ACHN (cell line): ENCODE data around the gene CARD14.

Source experiments
- DNase-seq: peaks from one replicate; pipeline ENCODE4 v3.0.0-alpha.2; 2015
- in situ Hi-C: cut with HindIII; loops from 2 replicates; pipeline ENCODE4 v1.10.0; 2017; ENCODE audit warnings: low sequenced_read_pairs, low pct_ligation_motif_present, low pct_unique_long_range_greater_than_20kb

The CARD14 gene

GRCh38 chr17:80169784-80170500 is at the start of gene CARD14:
TSS of gene CARD14 (plus strand) at chr17:80170030. CDS start at chr17:80181439, 11,409 bp downstream.
- in situ Hi-C loops, result no loop called here

GRCh38 chr17:80122026-80122575 is 47.7 kb upstream of the CARD14 start:
- in situ Hi-C loops, result no loop called here
- no peak for DNase-seq

More at GRCh38 chr17:80169784-80170500, at the start of gene CARD14:
- no peak for DNase-seq

GRCh38 chr17:80122926-80123505 is 46.8 kb upstream of the CARD14 start:
- in situ Hi-C loops, result no loop called here
- DNase-seq, result no peak

GRCh38 chr17:80123791-80124190 is 46.0 kb upstream of the CARD14 start:
- in situ Hi-C loops, result no loop called here
- DNase-seq, result no peak

DNA sequence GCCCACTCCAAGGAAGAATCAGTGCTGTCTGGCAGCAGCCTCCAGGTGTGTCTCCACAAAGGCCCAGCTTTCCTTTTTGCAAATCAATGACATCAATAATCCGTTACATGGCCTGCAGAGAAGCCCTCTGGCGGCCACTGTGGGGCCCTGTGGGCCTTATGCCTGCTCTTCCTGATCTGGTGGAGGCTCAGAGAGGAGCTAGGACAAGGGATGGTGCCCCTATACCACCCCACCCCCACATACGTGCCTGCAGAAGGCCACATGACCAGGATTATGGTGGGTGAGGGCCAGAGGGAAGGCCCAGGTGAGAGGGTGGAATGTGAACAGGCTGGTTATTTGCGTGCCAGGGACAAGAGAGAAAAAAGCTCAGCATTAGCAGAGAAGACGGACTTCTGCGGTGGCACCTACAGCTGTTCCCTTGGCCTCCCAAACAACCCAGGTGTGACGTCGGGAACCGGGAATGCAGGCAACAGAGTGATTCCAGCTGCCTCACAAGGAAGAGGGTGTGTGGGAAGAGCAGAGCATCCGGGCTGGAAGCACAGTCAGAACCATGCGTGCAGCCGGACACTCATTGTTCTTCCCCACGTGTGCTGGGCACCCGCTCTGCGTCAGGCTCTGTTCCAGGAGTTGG is 45.4 kb upstream of the CARD14 start:
- in situ Hi-C loops, result no loop called here

DNA sequence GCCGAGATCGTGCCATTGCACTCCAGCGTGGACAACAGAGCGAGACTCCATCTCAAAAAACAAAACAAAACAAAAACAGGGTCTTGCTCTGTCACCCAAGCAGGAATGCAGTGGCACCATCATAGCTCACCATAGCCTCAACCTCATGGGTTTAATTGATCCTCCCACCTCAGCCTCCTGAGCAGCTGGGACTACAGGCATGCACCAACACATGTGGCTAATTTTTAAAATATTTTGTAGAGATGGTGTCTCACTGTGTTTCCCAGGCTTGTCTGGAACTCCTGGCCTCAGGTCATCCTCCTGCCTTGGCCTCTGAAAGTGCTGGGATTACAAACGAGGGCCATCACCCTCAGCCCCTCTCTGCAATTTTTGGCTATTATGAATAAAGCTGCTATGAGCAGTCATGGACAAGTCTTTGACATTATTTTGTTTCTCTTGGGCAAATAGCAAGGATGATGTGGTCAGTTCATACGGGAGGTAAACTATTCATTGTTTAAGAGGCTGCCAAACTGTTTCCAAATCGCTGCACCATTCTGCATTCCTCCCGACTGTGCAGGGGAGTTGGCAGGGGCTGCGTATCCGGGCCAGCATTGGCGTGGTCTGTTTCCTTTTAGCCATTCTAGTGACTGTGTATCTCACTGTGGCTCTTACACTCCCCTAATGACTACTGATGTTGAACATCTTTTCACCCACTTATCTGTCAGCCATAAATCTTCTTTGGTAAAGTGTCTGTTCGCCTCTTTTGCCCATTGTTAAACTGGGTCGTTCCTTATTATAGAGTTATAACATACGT is 44.0 kb upstream of the CARD14 start:
- DNase-seq, result no peak
- in situ Hi-C loops, result no loop called here

More for the DNA sequence above, 45.4 kb upstream of the CARD14 start:
- DNase-seq, result no peak

DNA sequence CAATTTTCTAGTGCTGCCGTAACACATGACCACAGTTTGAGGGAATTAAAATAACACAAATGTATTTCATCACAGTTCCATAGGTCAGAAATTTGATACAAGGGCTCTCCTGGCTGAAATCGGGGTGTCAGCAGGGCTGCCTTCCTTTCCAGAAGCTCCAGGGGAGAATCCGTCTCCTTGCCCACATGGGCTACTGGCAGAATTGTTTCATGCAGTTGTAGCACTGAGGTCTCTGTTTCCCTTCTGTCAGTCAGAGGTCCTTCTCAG is 43.4 kb upstream of the CARD14 start:
- no peak for DNase-seq
- in situ Hi-C loops, result no loop called here

DNA sequence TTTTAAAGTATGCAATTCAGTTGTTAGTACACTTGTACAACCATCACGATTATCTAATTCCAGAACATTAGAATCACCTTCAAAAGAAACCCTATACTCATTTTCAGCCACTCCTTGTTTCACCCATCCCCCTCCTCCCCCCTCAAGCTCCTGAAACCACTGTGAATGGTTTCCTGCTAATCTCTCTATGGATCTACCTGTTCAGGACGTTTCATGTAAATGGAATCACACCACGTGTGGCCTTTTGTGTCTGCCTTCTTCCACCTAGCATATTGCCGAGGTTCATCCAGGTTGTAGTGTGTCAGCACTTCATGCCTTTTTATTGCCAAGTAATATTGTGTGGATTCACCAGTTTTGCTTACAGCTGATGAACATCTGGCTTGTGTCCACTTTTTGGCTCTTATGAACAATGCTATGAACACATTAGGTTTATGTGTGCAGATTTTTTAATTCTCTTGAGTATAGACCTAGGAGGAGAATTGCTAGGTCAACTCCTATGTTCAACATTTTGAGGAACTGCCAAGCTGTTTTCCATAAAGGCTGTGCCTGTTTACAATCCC is 40.7 kb upstream of the CARD14 start:
- in situ Hi-C loops, result no loop called here
- DNase-seq, result no peak

- in situ Hi-C loops, result no loop called here
- DNase-seq, result no peak
These were observed 38.8 kb upstream of the CARD14 start for GRCh38 chr17:80130992-80131391.

GRCh38 chr17:80132906-80133625 is 36.8 kb upstream of the CARD14 start:
- no peak for DNase-seq
- in situ Hi-C loops, result no loop called here

DNA sequence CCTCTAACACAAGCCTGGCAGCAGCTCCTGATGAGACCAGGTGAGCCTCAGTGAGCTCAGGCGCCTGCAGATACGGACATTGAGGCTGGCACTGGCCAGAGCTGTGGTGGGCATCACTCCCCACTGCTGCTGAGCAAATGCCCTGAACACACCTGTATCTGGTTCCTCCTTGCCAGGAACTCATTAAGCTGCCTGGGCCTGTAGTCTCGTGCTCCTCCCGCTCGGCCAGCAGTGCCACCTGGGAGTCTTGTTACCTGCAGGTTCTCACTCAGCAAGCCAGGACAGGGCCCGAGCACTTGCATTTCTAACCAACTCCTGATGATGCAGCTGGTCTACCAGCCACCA is 36.2 kb upstream of the CARD14 start:
- in situ Hi-C loops, result no loop called here
- DNase-seq, result no peak

GRCh38 chr17:80137131-80137530 is 32.7 kb upstream of the CARD14 start:
- in situ Hi-C loops, result no loop called here

GRCh38 chr17:80138856-80139426 is 30.9 kb upstream of the CARD14 start:
- no peak for DNase-seq

More at GRCh38 chr17:80137131-80137530, 32.7 kb upstream of the CARD14 start:
- DNase-seq, result no peak

GRCh38 chr17:80141463-80142165 is 28.2 kb upstream of the CARD14 start:
- no peak for DNase-seq
- in situ Hi-C loops, result no loop called here

More at GRCh38 chr17:80138856-80139426, 30.9 kb upstream of the CARD14 start:
- in situ Hi-C loops, result no loop called here

DNA sequence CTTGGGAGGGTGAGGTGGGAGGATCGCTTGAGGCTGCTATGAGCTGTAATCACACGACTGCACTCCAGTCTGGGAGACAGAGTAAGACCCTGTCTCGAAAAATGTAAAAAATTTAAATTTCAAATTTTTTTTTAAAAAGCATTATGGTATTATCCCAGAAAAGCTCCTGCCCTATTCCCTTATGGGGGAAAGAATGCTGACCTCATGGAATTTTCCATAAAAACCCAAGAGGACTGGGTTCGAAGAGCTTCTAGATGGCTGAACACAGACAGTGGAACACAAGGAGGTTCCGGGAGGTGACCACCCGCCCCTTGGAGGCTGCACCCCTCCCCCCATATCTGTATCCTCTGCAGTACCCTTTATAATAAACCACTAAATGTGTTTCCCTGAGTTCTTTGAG is 26.9 kb upstream of the CARD14 start:
- DNase-seq, result no peak
- in situ Hi-C loops, result no loop called here

GRCh38 chr17:80145076-80146075 is 24.5 kb upstream of the CARD14 start:
- in situ Hi-C loops, result no loop called here
- no peak for DNase-seq
